Measurements from ENCODE around the gene TMBIM4. TPM values are rescaled to one million over a fixed set of nuclear protein-coding genes. Genes with fewer than 3 reads are reported as not detected.
A peak's percentile ranks its signal among the peaks of the same experiment; 100 is the strongest.

The TMBIM4 gene
- total RNA-seq, 1 experiment from 2014 or later = 36.3 TPM

DNA sequence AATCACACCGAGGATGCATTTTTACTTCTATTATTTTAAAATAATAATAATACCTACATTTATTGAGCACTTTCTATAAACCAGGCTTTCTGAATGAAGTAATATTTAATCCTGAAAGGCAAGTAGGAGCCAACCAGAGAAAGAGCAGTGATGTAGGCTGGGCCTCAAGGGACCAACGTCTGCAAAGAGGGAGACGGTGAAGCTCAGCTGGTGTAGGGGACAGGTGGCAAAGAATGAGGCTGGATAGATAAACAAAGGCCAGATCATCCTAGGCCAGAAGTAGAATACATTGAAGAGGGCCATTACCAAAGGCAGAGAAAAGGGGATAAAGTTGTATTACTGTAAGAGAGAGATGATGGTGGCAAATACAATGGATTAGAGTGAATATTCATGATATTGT, 810 bp upstream of the TMBIM4 start:
- Histone ChIP-seq H2AFZ (ENCODE audit: low read length) (no peak overlapping the region), H3K36me3 (ENCODE audit: low read depth, low read length) (no peaks in the 10 kb centered on the region), H3K4me3 (ENCODE audit: low read length) (peak overlapping the region; percentile 89), H3K9me2 (replicated peaks; ENCODE audit: low read length) (no peaks in the 10 kb centered on the region), H3K4me1 (ENCODE audit: insufficient read depth, low read length) (peaks cover 9% of the 10 kb centered on the region), H3K27me3 (ENCODE audit: low read length) (no peaks in the 10 kb centered on the region), H3K27ac (ENCODE audit: low read length) (no peak overlapping the region), H3K9ac (ENCODE audit: low read length) (peak overlapping the region; percentile 90; the same call in 1 of the 2 replicates), H3K9me3 (ENCODE audit: low read length) (no peaks in the 10 kb centered on the region), H3K79me2 (ENCODE audit: low read length) (peaks cover 35% of the 10 kb centered on the region), H3F3A (ENCODE audit: low read length, unreplicated experiment) (no peaks in the 10 kb centered on the region), H4K20me1 (ENCODE audit: low read length) (no peaks in the 10 kb centered on the region), H3K4me2 (ENCODE audit: low read length) (peak overlapping the region; percentile 99)
- TF ChIP-seq EZH2 (IDR thresholded peaks at IDR 0.05; ENCODE audit: low read length, unreplicated experiment) (no peak), EZH2phosphoT487 (IDR thresholded peaks at IDR 0.05; ENCODE audit: borderline replicate concordance, low read length) (no peak)
- TF ChIP-seq, protein P1, sequence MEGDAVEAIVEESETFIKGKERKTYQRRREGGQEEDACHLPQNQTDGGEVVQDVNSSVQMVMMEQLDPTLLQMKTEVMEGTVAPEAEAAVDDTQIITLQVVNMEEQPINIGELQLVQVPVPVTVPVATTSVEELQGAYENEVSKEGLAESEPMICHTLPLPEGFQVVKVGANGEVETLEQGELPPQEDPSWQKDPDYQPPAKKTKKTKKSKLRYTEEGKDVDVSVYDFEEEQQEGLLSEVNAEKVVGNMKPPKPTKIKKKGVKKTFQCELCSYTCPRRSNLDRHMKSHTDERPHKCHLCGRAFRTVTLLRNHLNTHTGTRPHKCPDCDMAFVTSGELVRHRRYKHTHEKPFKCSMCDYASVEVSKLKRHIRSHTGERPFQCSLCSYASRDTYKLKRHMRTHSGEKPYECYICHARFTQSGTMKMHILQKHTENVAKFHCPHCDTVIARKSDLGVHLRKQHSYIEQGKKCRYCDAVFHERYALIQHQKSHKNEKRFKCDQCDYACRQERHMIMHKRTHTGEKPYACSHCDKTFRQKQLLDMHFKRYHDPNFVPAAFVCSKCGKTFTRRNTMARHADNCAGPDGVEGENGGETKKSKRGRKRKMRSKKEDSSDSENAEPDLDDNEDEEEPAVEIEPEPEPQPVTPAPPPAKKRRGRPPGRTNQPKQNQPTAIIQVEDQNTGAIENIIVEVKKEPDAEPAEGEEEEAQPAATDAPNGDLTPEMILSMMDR (conservative IDR thresholded peaks at IDR 0.05; ENCODE audit: low read depth, low read length) = no peak
- DNase-seq (no peak), ATAC-seq (no peak)
- BruUV-seq (replicated peaks) = no TSS peak
- CTCF ChIA-PET = no interaction called here
- POLR2A ChIA-PET (ENCODE audit: unreplicated experiment) = no interaction called here
- intact Hi-C loops (cut with micrococcal nuclease) = no loop called here

DNA sequence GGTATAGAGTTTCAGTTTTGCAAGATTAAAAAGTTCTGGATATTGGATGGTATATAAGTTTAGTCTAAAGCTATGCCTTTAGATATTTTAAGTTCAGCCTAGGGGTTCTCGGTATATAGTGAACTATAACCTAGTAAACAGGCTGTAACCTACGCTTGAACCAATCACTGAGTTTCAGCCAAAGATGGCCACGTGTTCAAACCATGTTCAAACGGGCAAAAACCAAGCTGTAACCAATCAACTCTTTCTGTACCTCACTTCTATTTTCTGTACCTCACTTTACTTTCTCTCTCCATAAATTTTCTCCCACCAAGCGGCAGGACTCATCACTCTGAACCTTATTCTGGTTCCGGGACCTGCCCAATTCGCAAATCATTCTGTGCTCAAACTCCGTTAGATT, 1.4 kb downstream of the TMBIM4 start:
- Histone ChIP-seq H3K9me2 (replicated peaks; ENCODE audit: low read length) (no peaks in the 10 kb centered on the region), H3K4me2 (ENCODE audit: low read length) (peak overlapping the region; percentile 99), H3K36me3 (ENCODE audit: low read depth, low read length) (peaks cover 7% of the 10 kb centered on the region; the same call in 1 of the 2 replicates), H4K20me1 (ENCODE audit: low read length) (no peaks in the 10 kb centered on the region), H2AFZ (ENCODE audit: low read length) (peak overlapping the region; percentile 91), H3K9me3 (ENCODE audit: low read length) (no peaks in the 10 kb centered on the region), H3K4me1 (ENCODE audit: insufficient read depth, low read length) (peaks cover 9% of the 10 kb centered on the region), H3K4me3 (ENCODE audit: low read length) (peak overlapping the region; percentile 89), H3K9ac (ENCODE audit: low read length) (peak overlapping the region; percentile 90), H3K27ac (ENCODE audit: low read length) (peak overlapping the region; percentile 95), H3K27me3 (ENCODE audit: low read length) (no peaks in the 10 kb centered on the region), H3K79me2 (ENCODE audit: low read length) (peaks cover 57% of the 10 kb centered on the region), H3F3A (ENCODE audit: low read length, unreplicated experiment) (no peaks in the 10 kb centered on the region)
- intact Hi-C loops (cut with micrococcal nuclease) = loop anchor here (2.0 kb wide), 1 partner anchor 14 kb away; no protein-coding TSS in a partner anchor
- no TSS peak for BruUV-seq (replicated peaks)
- ChIA-PET CTCF (no interaction called here), POLR2A (ENCODE audit: unreplicated experiment) (interaction anchor here (0.8 kb wide), 1 partner anchor 23 kb away, joined by 6 read pairs; no protein-coding TSS in a partner anchor)
- DNase-seq (no peak), ATAC-seq (no peak)
- TF ChIP-seq EZH2phosphoT487 (IDR thresholded peaks at IDR 0.05; ENCODE audit: borderline replicate concordance, low read length) = no peak
- no peak for TF ChIP-seq EZH2 (IDR thresholded peaks at IDR 0.05; ENCODE audit: low read length, unreplicated experiment)
- TF ChIP-seq, protein P1 (conservative IDR thresholded peaks at IDR 0.05; ENCODE audit: low read depth, low read length) = no peak

DNA sequence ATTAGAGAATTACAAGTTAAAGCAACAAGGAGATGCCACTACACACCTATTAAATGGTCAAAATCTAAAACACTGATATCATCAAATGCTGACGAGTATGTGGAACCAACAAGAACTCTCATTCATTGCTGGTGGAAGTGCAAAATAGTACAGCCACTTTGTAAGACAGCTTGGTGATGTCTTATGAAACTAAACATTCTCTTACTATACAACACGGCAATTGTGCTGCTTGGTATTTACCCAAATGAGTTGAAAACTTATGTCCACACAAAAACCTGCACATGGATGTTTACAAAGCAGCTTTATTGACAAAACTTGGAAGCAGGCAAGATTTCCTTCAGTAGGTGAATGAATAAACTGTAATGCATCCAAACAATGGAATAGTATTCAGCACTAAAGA, 3.2 kb downstream of the TMBIM4 start:
- POLR2A ChIA-PET (ENCODE audit: unreplicated experiment) = no interaction called here
- DNase-seq (no peak), ATAC-seq (no peak)
- Histone ChIP-seq H3K79me2 (ENCODE audit: low read length) (peaks cover 76% of the 10 kb centered on the region), H3K27me3 (ENCODE audit: low read length) (no peaks in the 10 kb centered on the region), H3F3A (ENCODE audit: low read length, unreplicated experiment) (no peaks in the 10 kb centered on the region), H3K27ac (ENCODE audit: low read length) (no peak overlapping the region), H3K4me2 (ENCODE audit: low read length) (no peak overlapping the region), H3K9me3 (ENCODE audit: low read length) (no peaks in the 10 kb centered on the region), H3K4me1 (ENCODE audit: insufficient read depth, low read length) (peaks cover 9% of the 10 kb centered on the region), H3K9ac (ENCODE audit: low read length) (no peak overlapping the region), H3K36me3 (ENCODE audit: low read depth, low read length) (peaks cover 7% of the 10 kb centered on the region; the same call in 1 of the 2 replicates), H3K9me2 (replicated peaks; ENCODE audit: low read length) (no peaks in the 10 kb centered on the region), H4K20me1 (ENCODE audit: low read length) (no peaks in the 10 kb centered on the region), H3K4me3 (ENCODE audit: low read length) (no peak overlapping the region), H2AFZ (ENCODE audit: low read length) (no peak overlapping the region)
- CTCF ChIA-PET = no interaction called here
- intact Hi-C loops (cut with micrococcal nuclease) = no loop called here
- no TSS peak for BruUV-seq (replicated peaks)
- TF ChIP-seq, protein P1 (conservative IDR thresholded peaks at IDR 0.05; ENCODE audit: low read depth, low read length) = no peak
- TF ChIP-seq EZH2phosphoT487 (IDR thresholded peaks at IDR 0.05; ENCODE audit: borderline replicate concordance, low read length) = no peak
- TF ChIP-seq EZH2 (IDR thresholded peaks at IDR 0.05; ENCODE audit: low read length, unreplicated experiment) = no peak

Measured in PC-3 (cell line).